HG03432 (cell line): ENCODE measurements around the gene ST6GALNAC6.
A peak's percentile ranks its signal among the peaks of the same experiment; 100 is the strongest.

Source experiments
- ATAC-seq: cut with Tn5 transposase; IDR thresholded peaks from one replicate; pipeline ENCODE4 v1.9.1; 2021; ENCODE audit warnings: mild to moderate bottlenecking, moderate library complexity; ENCODE audit not compliant: unreplicated experiment

ST6GALNAC6 gene, protein sequence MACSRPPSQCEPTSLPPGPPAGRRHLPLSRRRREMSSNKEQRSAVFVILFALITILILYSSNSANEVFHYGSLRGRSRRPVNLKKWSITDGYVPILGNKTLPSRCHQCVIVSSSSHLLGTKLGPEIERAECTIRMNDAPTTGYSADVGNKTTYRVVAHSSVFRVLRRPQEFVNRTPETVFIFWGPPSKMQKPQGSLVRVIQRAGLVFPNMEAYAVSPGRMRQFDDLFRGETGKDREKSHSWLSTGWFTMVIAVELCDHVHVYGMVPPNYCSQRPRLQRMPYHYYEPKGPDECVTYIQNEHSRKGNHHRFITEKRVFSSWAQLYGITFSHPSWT

GRCh38 chr9:127899128-127899943 is at the start of gene ST6GALNAC6:
Gene ST6GALNAC6, minus strand, starts transcription at chr9:127899603. Its CDS starts 1,622 bp downstream, at chr9:127897981.
- peak; percentile 67 for ATAC-seq

DNA sequence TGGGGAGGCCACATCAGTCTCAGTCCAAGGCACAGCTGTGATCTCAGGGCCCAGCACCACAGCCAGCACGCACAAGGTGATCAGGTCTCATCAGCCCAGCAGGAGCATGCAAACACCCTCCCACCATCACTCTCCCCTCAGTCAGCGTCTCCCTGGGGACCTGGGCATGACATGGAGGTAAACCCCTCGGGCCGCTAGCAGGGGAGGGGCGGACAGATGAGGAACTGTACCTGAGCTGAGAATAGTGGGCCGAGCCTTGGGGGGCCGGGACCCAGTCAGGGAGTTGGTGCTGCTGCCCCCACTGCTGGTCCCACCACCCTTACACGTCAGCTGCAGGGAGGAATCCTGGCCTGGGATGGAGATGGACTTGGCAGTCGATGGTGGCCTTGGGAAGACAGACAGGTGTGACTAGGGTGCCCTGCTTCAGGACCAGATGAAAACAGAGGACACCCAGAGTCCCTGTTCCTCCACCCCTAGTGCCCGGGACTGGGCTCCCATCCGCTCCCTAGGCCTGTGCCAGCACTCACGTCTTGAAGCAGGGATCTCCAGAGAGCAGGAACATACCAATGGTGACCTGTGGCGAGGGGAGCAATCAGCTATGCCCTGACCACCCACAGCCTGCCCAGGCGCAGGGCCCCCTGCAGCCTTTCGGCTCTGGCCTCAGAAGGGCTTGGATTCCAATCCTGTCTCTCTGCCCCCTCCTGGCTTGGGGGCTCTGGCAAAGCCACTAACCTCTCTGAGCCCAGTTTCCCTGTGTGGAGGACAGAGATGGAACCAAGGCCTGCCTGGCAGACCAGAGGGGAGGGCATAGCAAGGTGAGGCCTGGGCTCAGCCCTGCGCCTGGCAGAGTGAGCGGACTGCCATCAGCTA is 48.7 kb upstream of the ST6GALNAC6 start:
- no peak for ATAC-seq

DNA sequence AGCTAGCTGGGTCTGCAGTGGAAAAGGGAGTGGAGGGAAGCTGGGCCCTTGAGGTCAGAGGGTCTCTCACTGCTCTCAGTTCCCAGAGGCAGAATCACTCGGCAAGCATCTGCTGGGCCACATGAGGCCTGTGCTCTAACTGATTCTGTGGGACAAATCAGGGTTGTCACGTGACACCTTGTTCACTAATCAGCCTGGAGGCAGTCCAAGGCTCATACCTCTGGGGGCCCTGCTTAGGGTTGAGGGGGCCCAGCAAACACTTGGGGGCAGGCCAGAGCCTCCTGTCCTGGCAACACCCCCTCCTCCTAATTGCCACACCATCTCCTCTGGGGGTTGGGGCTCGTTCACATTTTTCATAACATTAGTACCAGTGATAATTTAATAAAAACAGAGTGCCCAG is 47.3 kb upstream of the ST6GALNAC6 start:
- ATAC-seq: no peak

DNA sequence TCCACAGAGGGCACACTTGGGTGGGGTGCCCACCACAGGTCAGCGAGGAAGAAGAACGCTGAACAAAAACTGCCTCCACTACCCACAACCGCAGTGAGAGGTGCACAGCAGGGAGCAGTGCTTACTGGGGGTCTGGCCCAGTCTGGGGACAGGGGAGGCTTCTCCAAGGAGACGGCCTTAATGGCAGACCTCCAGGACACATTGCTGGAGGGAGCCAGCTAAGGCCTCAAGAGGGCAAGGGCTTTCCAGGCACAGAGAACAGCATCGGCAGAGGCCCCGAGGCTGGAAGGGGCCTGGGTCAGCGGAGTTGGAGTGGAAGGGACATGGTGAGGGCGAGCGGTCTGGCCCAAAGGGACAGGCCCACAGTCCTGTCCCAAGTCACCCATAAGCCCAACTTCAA is 46.5 kb upstream of the ST6GALNAC6 start:
- no peak for ATAC-seq

DNA sequence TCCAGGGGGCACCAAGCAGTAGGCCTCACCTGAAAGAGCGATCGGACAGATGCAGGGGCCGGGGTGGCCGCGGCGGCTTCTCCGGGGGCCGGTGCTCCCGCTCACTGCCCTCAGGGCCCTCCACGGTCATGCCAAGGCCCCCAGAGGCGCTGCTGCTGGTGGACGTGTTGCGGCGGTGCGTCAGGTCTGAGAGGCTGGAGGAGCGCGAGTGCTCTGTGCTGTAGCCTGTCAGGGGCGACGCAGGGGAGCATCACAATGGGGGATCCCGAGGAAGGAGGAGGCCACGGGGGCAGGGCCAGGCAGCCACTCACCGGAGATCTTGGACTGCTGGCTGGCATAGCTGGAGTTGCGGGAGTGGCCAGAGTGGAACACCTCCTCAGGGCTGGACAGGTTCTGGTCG is 45.9 kb upstream of the ST6GALNAC6 start:
- no peak for ATAC-seq

DNA sequence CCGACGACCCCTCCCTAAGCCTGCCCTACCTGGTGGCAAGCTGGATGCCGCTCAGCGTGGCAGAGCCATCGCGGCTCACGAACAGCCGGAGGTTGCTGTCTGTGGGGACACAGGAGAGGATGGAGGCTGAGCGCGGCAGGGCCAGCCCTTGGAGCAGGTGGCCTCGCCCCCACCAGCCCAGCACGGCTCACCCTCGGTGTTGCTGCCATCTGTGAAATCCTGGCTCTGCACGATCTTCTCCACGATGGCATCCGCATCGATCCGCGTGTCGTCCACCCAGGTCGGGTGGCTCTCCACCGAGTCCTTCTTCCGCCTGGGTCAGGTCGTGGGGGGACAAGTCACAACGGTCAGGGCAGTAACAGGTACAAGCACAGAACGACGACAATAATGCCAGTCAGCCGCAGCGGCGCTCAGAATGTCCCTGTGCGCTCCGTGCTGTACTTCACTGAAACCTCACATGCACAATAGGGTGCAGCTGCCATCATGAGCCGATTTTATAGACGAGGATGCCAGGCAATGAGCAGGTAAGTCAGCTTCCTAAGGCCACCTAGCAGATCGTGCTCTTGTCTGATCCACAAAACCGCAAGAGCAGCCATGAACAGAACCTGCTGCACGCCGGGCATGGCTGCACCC is 45.3 kb upstream of the ST6GALNAC6 start:
- no peak for ATAC-seq

DNA sequence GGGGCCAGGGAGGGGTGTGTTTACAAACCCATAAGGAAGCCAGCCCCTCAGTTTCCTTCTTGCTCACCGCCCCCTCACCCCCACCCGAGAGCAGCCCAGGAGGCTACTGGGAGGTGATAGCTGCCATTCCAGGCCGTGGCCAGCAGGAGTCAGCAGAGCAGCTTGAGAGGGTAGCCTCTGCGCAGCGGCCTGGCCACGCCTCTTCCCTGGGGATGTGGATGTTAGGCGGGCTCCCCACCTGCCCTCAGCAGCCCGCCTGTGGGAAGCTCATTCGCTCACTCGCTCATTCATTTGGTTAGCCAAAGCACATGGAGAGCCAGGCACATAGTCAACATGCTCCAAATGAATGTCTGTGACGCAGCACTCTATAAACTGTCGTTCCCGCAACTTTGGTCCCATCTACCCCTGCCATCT is 44.3 kb upstream of the ST6GALNAC6 start:
- ATAC-seq: peak; percentile 73

DNA sequence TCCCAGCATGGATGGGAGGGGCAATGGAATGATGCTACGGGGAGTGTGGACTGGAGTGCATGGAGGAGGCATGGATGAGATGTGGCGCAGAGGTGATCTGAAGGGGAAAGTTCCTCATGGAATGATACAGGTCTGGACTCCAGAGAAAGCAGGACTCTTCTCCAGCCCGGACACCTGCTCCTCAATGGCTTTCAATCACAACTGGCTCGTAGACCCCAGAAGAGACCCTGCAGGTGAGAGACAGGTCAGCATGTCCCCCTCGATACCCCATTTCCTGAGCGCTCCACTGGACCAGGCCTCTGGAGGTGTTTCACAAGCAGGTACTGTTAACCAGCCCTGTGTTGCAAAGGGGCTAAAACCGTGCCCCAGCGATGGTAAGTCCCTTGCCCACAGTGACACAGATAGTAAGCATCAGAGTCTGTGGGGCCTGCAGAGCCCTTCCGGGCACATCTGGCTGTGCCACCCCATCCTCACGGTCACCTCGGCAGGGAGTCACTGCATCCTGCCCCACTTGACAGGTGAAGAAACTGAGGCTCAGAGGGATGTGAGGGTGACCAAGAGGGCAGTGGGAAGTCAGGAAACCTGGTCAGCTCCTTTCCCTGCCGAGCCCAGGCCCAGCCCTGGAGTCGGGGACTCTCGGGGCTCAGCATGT is 43.7 kb upstream of the ST6GALNAC6 start:
- no peak for ATAC-seq

GRCh38 chr9:127942216-127943010 is 43.0 kb upstream of the ST6GALNAC6 start:
- ATAC-seq: no peak

- ATAC-seq: no peak
These were observed 42.5 kb upstream of the ST6GALNAC6 start for GRCh38 chr9:127941961-127942215.

GRCh38 chr9:127941062-127941960 is 41.9 kb upstream of the ST6GALNAC6 start:
- ATAC-seq: no peak

- no peak for ATAC-seq
These were observed 41.2 kb upstream of the ST6GALNAC6 start for GRCh38 chr9:127940593-127940992.

GRCh38 chr9:127938298-127938690 is 38.9 kb upstream of the ST6GALNAC6 start:
- ATAC-seq: no peak

DNA sequence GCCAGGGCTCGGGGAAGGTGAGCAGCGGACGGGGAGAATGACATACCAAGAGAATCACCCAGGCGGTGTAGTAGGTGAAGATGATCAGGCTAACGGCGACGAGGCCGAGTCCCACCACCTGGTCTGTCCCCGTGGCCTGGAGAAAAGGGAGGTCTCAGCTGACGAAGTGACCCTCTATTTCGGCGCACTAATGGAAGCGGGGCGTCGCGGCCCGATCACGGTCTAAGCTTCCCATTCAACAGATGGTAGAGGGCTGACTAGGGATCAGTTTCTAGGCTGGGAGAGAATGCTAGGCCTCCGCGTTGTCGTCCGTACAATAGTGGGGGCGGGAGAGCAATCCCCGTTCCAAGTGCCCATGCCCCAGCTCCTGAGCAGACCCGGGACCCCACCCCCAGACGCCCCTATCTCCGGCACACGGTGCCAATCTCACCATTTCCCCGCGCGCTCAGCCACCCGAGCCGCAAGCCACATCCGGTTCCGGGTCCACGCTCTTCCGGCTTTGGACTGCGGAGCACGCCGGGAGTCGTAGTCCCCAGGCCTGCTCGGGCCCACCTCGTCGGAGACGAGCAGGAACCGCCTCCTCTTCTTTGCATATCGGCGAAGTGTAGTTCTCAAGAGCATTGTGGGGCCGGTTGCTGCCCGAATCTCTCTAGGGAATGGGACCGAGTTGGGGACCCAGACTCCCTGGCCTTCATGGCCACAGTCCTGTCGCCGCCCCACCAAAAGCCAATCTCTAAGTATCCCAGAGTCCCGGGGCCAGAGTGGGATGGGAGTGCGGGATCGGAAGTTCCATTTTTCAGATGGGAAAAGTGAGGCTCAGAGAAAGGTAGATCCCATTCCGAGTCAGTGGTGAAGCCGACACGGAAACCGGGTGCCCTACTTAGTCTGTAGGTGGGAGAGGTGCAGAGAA is 38.2 kb upstream of the ST6GALNAC6 start, which contains the start of gene DPM2:
Gene DPM2 (minus strand): TSS at position 467 of the 910 bp plus-strand sequence. CDS start 34 bp downstream, at position 433.
- ATAC-seq: peak; percentile 89

DNA sequence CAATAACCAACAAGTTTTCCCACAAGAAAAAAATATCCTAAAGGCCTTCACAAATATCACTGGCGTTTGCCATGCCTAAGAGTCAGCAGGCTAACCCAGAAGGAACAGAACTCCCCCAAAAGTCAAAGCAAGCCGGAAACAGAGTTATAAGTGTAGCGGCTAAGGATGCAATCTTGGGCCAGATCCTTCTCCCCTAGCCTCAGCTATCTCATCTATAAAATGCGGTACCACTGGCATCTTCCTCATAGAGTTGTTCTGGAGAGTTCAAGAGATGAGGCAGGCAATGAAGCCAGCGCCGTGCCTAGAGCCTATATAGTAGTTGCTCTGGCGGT is 37.6 kb upstream of the ST6GALNAC6 start:
- ATAC-seq: no peak

GRCh38 chr9:127936347-127936852 is 37.0 kb upstream of the ST6GALNAC6 start:
- ATAC-seq: no peak

GRCh38 chr9:127935765-127936221 is 36.4 kb upstream of the ST6GALNAC6 start:
- no peak for ATAC-seq
